HG03066 (cell line): ENCODE measurements around the gene HERC2.
"Not testable (repeated sequence)": the region's sequence is repeated elsewhere in the genome, so short reads cannot be mapped to it uniquely, and the experiment has no call there.

Experiments
- ATAC-seq: cut with Tn5 transposase; IDR thresholded peaks from one replicate; pipeline ENCODE4 v1.9.1; 2021; ENCODE audit warnings: low read depth; ENCODE audit not compliant: unreplicated experiment

Gene HERC2

DNA sequence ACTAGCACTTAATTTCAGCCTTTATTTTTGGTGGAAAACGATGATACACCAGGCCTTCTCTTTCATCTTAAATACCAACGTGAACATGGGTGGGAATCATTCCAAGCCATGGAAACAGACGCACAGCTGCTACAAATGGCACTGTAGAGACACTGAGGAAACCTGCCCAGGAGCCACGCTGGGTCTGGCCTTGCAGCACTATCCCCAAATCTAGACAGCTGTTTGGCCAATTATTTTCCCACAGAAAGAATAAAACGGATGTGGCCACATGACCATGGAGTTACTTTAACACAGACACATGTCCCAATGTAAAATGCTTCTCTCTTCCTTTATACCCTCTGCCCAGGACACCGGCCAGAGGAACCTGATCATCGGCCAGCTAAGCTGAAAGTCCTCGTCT is 139.2 kb downstream of the HERC2 start:
- ATAC-seq: no peak

DNA sequence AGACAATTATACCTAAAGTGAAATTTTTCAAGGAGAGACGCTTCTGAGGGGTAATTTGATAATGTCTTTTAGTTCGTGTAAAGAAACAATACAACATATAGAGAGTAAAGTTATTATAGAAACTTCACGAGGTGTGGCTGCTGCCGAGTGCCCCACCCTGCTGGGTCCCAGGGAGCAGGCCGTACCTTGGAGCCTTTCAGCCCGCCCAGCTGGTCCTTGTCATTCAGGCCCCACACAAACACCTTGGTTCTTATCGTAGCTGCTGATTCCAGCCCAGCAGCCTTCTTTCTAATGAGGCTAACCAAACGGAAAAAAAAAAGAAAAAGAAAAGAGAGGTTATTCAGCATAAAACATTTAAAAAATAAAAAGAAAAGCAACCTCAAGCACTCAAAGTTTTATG is 139.8 kb downstream of the HERC2 start:
- ATAC-seq: no peak

DNA sequence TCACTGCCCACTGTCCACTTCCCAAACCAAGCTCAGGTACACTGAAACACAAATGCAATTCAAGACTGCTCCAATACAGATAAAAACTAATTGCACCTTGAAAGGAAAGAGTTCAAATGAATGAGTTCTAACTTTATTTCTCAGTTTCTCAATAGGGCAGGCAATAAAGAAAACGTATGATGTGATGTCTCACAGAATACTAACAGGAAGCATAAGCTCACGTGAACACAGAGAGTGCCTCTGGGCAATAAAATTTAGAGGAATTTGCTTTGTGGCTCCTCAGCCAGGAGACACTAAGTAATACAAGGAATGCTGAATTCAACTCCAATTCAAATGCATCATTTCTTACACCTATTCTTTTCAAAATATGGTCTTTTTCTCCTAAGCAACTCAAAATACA is 140.6 kb downstream of the HERC2 start:
- no peak for ATAC-seq

DNA sequence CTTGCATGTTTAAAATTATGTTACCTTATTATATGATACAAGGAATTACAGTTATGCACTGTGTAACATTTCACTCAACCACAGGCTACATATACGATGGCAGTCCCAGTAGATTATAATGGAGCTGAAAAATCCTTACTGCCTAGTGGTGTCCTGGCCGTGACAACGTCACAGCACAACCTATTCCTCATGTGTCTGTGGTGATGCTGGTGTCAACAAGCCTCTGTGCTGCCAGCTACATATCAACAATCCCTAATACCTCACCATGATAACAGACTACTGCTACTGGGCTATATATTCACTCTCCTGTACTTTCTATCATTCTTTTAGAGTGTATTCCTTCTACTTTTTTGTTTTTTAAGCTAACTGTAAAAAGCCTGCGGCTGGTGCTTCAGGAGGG is 142.7 kb downstream of the HERC2 start:
- ATAC-seq: no peak

DNA sequence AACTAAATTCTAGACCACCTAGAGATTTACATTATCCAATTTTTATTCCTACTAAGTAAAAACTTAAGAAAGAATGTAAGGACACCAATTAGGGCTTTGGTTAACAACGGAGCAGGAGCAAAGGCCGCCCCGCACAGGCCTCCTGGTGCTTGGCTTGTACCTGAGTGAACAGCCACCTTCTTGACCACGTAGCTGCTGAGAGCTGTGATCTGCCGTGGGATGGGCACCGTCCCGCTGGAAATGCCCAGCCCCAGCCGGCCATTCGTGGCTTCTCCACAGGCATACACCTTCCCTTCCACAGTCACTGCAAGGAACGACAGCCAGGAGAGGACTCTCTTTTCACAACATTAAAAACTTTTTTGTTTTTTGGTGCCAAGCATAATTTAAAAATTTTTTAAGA is 143.3 kb downstream of the HERC2 start:
- no peak for ATAC-seq

DNA sequence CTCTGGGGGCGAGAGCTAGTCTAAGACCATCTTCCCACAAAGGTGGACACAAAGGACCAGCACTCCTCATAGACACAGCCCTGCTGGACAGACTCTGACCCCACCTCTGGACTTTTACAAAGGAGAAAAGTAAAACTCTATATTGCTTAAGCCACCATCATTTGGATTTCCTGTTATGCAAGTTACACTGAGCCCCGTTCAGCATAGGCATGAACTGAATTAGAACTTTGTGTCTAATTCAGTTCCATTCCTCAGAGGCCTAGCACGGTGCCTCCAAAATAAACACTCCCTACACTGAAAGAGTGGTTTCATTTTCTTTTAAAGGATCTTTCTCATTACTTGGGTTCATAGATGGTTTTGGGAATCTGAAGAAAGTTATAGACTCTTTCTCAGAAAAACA is 143.7 kb downstream of the HERC2 start:
- no peak for ATAC-seq

DNA sequence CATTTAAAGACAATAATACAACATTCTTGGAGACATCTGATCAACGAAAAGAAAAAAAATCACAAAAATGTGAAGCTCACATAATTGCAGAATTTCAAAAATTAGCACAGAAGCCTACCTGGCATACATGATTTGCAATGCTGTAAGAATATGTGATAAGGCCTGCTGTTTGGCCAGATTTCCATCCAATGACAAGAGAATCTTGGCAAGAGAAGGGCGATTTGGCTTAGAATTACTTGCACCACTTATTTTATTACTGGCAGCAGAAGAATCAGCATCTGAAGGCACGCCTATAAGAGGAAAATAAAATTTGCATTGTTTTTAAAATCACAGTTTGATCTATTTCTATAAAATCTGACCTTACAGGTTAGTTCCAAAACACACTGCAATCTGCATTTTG is 152.6 kb downstream of the HERC2 start:
- no peak for ATAC-seq

DNA sequence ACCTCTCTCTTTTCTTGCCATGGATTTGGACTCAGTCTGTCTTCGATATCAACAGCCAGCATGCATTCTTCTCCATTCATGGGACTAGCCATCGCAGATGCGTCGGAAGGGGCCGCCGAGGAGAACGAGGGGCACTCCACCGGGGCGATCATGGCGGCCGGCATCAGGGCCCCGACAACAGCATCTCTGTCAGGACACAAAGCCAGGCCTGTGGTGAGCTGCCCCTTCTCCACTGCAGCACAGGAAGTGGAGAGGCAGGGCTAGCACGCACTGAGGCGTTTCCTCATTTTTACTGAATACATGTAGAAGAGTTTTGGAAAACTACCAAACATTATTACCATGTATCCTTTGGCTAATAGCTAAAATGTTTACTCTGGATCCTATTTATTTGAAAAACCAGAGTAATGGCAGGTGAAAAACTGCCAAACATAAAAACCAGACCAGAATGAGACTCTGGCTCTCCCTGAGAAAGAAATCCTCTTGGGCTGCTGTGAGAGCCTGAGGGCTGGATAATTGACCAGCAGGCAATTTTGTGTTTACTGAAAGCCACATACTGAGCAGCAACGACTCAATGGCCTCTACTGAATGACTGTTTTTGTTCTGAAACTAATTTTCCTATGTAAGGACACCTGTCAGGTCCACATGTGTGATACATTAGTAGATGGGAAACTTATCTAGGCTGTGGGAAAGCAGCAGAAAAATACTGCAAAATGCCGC is 153.4 kb downstream of the HERC2 start:
- not testable (repeated sequence) for ATAC-seq

DNA sequence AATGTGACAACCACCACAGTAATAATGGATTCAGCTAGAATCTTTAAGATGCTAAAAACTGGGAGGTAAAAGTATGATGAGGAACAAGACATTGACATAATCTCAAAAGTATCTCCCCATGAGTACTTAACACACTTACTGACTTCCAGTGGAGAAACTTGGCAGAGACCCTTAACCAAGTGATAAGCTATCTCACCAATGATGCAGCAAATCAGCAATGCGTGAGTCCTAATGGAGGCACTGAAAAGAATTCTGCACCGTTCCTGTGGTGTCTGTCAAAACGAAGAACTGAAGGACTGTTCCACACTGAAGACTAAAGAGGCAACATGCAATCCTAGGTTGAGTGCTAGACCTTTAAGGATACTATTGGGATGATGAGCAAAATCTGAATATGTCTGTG is 154.9 kb downstream of the HERC2 start:
- ATAC-seq: no peak

DNA sequence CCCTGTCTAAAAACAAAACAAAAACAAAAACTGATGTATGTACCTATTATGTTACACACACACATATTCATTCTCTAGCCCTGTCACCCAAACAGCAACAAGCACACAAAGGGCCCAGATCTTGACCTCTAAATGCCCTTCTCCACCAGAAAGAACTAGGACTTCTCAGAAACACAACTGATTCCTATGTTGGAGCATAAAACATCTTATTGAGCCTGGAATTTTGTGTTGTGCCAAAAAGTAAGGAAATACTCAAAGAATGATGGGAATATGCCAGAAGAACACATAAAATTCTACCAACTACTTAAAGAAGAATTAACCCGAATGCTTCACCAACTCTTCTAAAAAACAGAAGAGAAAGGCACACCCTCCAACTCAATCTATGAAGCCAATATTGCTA is 156.2 kb downstream of the HERC2 start:
- ATAC-seq: no peak

DNA sequence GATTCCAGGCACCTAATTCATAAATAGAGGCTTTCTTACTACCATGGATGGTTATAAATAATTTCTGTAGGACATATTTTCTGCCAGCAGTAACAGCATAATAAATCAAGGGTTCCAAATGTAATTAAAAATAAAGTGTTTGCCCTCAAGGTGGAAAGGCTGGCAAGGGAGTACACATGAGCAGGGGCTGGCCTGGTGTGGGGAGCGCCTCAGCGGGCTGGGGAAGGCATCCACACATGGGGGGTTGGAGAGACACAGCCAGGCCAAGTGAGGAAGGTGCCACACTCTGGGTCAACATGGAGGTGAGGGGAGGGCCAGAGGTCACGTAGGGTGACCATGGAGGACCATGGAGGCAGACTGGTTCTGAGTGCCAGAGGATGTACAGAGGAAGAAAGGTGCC is 157.1 kb downstream of the HERC2 start:
- ATAC-seq: no peak

DNA sequence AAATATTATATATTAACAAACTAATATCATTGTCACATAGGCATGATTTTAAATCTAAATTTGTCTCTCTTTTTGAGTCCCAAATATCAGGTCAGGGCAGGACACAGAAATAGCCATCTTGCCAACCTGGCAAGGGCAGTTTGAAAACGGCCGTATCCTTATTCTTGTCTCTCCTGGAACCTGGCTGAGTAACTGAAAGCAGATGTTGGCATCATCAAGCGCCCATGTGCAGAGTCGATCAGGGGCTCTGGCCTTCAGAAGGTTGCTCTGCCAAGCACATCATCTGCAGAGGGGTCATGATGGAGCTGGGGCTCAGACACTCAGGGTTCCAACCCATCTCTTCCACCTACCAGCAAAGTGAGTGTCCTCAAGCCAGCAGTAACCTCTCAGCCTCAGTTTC is 167.7 kb downstream of the HERC2 start:
- ATAC-seq: no peak

DNA sequence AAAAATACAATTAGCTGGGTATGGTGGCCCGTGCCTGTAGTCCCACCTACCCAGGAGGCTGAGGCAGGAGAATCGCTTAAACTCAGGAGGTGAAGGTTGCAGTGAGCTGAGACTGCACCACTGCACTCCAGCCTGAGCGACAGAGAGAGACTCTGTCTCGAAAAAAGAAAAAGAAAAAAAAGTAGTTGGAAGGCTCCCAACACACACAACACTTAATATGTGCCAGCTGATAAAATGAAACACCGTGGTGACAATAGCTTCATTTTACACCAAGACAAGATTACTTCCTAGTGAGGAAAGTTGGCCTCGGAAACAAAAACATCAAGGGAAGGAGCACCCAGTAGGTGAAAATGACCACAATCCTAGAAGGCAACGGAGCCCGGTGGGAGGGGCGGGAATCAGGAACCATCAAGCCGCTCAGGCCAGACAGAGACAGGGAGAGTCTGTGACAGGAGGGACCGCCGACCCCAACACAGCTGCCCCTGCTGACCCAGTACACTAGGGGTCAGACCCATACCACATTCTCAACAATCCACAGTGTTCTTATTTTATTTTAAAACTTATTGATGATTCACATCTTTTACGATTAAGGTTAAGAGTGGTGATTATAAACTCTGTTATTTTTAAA is 168.4 kb downstream of the HERC2 start:
- ATAC-seq: no peak

DNA sequence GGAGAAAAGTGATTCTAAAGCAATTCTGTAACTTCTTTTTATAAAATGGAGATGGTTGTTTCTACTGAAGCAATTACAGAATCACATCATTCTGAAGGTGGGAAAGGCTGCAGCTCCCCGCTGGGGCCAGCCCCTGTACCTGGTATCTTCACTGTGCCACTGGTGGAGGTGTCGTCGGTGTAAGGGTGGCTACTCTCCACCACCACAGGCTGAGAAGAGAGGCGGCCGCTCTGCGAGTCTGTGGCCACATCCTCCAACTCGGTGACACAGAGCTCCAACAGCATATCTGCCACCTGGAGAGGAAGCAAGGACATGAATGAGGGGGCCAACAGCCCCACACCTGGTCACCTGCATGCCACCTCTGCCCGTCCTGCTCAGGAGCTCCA is 169.4 kb downstream of the HERC2 start:
- ATAC-seq: not testable (repeated sequence)

DNA sequence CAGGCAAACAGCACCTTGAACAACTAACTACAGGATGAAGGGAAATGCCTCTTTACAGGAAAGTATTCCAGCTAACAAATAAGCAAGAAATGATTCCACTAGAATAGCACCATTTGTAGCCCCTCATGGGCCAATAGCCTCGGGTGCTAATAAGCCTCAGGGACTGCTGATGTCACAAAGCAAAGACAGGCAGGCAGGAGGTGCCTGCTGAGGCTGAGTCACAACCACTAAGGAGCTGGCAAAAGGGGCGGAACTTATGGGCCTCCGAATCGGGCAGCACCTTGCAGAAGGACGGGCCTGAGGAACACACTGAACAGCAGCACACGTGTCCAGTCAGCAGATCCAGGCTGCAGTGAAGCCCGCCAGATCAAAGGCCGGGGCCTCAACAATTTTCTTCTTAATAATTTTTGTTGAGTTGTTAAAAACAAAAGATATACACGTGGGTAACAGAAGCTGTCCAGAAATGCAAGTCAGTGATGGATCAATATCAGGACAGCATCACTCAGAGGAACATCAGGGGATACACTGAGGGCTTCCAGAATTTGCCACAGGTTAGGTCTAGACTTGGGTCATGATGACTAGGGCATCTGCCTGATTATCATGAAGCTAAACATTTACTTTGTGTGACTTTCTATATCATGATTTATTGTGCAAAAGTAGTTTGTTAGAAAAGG is 170.0 kb downstream of the HERC2 start:
- ATAC-seq: not testable (repeated sequence)

DNA sequence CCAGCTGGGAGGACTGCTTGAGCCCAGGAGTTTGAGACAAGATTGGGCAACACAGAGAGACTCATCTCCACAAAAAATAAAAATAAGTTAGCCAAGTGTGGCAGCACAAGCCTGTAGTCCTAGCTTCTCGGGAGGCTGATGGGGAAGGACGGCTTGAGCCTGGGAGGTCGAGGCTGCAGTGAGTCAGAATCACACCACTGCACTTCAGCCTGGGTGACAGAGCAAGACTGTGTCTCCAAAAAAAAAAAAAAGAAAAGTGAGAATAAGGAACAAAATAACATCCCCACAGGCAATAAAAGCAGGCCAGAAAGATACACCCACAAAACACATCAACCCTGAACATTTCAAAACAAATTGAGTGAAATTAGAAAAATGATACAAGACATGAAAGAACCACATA is 174.2 kb downstream of the HERC2 start:
- ATAC-seq: no peak

DNA sequence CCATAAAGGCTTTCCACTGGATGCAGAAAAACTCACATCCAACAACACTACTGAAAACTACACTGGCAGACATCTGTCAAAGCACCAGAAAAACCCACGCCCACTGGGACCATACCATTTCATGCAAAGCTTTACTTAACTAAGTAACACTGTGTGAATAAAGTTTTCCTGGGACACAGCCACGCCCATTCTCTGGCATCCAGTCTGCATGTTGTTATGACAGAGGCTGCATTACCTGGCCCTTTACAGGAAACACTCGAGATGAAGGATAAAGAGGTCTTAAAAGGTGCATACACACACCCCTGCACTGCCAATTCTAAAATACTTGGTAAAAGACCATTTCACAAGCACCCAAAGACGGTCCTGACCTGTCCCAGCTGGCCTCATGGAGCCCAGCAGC is 176.6 kb downstream of the HERC2 start:
- not testable (repeated sequence) for ATAC-seq

DNA sequence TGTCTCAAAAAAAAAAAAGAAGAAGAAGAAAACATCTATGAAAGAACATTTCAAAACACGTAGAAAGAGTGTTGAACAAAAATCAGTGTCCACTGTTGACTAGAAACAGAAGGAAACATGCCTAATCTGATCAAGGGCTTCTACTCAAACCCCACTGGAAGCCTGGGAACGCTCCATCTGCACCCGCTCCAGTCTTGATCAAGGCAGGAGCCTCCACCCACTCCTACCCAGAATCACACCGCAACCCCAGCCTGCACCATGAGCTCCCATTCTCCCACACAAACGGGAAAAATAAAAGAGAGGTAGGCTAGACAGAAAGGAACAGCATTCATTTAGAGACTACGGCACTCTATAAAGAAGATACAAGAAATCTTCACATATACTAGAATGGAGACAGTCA is 181.9 kb downstream of the HERC2 start:
- no peak for ATAC-seq

DNA sequence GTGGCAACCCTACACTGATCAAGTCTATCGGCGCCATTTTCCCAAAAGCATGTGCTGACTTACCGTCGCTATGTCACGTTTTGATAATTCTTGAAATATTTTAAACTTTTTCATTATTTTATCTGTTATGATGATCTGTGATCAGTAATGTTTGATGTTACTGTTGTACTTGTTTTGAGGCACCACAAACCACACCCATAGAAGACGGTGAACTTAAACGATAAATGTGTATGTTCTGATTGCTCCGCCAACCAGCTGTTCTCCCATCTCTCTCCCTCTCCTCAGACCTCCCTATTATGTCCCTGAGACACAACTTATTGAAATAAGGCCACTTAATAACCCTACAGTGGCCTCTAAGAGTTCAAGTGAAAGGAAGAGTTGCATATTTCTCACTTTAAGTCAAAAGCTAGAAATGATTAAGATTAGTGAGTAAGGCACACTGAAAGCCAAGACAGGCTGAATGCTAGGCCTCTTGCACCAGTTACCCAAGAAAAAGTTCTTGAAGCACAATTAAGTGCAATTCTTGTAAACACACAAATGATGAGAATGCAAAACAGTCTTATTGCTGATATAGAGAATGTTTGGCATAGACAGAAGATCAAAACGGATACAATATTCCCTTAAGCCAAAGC is 184.5 kb downstream of the HERC2 start:
- not testable (repeated sequence) for ATAC-seq

DNA sequence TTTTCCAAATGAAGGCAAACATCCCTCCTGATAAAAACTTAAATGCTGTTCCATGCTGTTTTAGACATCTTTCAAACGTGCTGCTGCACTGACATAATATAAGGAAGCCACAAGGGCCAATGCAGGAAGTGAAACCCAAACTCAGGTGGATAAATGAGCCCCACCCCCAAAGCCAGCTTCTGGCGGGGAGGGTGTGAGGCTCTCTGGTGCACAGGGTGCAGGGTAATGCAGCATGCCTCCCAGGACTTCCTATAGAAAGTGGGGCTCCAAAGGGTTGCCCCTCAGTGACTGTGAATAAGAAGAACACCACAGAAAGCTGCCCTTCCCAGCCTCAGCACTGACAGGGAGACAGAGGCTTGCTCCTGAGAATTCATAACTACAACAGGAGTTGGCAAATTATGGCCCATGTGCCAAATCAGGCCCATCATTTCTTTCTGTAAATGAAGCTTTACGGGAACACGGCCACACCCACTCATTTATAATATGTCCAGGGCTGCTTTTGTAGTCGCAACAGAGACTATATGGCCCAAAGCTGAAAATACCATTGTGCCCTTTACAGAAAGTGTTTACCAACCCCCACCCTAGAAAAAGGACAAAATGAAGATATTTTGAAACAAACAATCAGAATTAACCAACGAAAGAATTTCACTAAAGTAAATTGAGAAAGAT is 185.6 kb downstream of the HERC2 start:
- ATAC-seq: peak; percentile 98

DNA sequence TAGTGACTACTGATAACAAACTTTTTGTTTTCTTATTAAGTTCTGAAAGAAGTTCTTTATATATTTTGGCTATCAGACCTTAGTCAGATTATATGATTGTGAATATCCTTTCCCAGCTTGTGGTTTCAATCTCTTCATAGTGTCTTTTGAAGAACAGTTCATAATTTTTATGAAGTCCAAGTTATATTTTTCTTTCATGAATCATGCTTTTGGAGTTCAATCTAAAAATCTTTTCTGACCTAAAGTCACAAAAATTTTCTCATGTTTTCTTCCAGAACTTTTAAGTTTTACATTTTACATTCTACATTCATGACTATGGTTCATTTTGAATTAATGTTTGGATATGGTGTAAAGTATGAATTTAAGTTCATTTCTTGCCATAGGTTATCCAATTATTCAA is 188.7 kb downstream of the HERC2 start:
- no peak for ATAC-seq
